SKM-1 (cell line): ENCODE results near the gene SLAMF7.
"Not testable (repeated sequence)": the region's sequence is repeated elsewhere in the genome, so short reads cannot be mapped to it uniquely, and the experiment has no call there.

Source experiments
- DNase-seq: peaks from one replicate; lab custom pipeline; 2025; ENCODE audit not compliant: unreplicated experiment; lab: John Stamatoyannopoulos, UW

SLAMF7 gene

DNA sequence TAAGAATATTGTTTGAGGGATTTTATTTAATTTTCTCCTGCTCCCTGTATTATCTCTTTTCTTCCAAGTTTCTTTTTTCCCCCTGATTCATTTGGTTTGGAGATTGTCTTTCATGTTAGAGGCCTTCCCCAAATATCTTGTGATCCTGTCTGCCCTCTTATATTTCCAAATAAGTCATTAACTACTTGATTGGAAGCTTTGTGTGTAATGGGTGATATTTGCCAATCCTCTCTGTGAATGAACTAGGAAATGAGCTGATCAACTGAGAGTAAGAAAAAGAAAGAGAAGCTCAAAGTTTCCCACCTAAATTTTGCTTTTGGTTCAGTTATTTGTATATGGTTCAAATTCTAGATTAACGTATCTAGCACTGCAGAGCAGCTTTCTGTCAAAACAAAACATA, 33.3 kb downstream of the SLAMF7 start:
- no peak for DNase-seq

DNA sequence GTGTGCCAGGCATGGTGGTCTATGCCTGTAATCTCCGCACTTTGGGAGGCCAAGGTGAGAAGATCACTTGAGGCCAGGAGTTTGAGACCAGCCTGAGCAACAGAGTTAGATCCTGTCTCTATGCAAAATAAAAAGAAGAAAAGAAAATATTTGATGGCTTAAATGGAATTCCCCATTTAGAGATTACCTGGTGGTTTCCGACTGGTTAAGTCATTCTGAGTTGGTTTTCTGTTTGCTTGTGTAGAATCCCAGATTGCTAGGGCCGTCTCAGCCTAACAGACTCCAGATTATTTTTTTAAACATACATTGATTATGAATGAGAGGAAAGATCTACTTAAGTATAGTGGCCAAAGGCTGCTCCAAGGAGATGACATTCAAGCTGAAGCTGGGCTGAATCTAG, 34.0 kb downstream of the SLAMF7 start:
- no peak for DNase-seq

DNA sequence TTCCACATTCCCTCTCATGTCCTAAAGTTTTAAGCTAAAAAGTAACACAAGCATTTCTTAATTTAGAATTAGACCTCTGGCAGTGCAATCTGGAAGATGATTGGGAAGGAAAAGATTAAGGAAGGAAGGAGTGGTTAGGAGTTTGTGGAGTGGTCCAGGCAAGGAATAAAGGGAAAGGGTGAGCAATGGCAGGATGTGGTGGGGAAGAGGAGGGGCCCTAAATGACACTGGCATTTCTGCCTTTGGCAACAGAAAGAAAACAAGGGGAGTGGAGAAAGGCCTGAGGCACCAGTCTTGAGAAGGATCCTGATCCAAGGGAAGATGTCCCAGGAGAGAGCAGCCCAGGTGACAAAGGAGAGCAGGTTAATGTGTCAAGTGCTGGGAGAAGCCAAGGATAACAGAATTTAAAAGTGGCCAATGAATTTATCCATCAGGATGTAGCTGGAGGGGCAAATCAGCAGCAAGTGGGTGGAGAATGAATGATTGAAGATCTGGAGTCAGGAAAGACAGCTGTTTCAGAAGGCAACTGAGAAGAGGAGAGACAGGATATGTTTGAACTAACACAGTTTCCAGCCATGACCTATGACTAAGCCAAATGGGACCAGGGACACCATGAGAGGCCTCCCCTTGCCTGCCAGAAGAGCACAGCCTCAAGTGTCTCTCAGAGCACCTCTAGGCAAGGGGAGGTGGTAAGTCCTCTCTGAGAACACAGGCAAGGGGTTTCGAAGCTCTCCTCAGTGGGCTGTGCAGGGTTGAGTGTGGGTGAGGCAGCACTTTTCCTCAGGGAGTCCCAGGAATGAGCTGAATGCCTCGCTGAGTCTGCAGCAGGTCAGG, 36.1 kb downstream of the SLAMF7 start:
- DNase-seq = no peak

DNA sequence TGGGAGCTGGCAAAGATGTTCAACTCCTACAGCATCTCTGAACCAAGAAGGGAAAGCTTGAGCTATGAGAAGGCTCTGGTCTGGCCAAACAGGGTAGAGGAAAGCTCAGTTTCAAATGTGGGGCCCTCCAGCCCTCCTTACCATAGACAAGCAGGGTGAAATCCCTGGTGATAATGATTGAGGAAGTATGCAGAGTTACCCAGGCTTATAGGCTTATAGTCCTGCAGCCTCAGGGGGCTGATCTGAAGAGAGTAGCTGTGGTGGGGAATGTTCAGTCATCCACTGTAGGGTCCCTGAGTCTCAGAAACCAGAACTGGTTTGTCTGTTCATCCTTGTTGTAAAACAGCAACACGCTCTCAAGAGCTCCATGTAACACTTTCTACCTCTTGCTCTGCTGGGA, 37.1 kb downstream of the SLAMF7 start:
- DNase-seq = peak; percentile 22

DNA sequence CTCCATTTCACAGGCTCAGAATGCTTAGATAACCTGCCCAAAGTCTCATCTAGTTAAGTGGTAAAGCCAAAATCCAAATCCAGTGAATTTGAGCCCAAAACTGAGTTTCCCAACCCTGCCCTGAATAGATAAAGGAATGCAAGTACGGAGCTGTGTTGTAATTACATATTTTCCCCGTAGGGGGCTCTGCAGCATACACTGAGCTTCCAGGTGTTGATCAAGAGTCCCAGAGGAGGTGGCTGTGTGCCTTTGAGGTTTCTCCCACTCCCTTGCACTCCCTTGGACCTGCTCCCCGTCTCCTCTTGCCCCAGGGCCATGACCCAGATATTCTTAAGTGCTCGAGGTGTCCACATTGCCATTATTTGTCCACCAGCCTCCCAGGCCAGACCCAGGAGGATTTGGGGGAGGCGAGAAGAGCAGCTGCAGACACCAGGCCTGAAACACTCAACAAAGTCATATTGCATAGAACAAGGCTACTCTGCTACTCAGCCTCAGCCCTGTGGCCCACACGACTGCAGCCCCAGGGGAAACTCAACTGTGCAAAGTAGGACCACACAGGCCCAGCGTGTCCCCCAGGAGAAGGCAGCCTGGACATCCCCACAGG, 38.5 kb downstream of the SLAMF7 start:
- DNase-seq = peak; percentile 73

DNA sequence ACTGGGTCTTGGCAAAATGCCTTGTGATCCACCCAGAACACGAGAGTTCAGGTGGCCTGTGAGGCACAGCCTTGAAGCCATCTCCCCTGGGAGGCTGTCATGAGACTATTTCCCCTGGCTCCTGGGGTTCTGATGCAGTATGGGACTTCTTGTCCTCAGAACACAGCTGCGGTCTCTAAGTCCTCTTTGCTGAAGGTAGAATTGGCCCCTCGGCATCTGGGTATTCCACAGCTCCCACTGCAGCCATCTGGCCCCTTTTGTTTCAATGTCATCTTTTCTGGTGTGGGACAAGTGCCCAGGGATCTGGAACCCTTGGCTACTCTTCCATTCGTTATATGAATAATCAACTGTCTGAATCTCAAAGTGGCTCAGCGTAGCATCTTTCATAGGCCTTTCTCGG, 39.9 kb downstream of the SLAMF7 start:
- DNase-seq = no peak

DNA sequence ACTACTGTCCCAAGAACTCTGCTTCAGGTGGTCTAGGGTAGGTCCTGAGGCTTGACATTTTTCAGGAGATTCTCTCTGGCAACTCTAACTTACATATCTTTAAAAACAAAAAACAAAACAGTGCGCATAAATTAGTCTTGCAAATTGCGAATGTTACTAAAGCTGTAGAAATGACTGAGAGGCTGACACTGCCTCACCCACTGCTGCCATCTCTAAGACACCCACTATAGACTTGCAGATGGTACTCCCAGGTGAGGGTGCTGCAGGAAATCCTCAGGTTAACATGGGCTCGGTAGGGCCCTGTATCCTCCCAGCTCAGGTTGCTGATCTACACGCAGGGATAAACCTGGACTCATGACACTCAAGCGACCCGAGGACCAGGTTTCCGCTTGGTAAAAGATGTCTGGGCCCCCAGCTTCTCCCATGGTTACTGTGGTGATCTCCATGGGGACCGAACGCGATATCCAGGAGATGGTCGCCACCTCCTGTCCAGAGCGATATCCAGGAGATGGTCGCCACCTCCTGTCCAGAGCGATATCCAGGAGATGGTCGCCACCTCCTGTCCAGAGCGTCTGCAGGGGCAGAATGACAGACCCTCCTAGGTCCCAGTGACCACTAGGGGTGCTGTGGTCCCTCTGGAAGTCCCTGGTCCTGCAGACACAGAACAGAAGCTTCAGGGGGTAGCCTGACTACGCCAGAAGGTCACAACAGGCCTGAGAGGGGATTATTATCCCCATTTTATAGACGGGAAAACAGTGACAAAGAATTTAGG, 40.8 kb downstream of the SLAMF7 start:
- peak; percentile 41 for DNase-seq

DNA sequence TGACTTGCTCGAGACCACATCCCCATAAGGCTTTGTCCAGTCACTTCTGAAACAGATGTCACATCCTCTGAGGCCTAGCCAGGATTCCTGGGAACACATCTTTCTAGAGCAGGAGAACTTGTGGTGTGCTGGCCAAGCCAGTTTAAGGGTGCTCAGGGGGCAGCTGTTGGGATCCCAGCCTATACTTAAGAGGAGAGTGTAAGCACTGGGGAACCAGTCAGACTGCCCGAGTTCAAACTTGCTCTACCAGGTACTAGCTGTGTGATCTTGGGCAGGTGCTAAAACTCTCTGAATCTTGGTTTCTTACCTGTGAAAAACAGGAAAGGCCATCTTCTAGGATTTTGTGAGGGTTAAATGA, 41.3 kb downstream of the SLAMF7 start:
- DNase-seq = no peak

DNA sequence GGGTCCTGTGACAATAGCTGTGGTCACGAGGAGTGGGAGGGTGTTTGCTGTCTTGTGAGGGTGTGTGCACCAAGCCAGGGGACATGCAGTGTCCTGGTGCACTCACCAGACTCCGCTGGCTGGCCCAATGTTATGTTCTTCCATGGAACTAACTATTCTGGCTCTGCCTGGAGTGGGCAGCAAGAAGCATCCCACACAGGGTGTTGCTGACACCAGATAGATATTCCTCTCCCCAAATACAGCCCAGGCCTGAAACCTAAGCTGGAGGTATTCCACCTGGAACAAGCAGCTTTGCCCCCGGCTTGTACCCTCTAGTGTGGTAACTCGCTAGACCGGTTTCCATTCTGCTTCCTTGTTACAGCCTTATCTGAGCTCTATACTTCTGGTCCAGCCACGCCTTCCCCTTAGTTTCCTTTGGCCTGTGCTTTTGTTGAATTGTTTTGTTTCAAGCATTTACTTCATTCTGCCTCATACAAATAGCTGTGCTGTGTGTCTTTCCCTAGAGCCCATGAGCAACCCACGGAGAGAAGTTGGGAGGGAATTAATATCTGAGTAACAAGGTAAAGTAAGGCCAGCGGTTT, 42.2 kb downstream of the SLAMF7 start:
- no peak for DNase-seq

DNA sequence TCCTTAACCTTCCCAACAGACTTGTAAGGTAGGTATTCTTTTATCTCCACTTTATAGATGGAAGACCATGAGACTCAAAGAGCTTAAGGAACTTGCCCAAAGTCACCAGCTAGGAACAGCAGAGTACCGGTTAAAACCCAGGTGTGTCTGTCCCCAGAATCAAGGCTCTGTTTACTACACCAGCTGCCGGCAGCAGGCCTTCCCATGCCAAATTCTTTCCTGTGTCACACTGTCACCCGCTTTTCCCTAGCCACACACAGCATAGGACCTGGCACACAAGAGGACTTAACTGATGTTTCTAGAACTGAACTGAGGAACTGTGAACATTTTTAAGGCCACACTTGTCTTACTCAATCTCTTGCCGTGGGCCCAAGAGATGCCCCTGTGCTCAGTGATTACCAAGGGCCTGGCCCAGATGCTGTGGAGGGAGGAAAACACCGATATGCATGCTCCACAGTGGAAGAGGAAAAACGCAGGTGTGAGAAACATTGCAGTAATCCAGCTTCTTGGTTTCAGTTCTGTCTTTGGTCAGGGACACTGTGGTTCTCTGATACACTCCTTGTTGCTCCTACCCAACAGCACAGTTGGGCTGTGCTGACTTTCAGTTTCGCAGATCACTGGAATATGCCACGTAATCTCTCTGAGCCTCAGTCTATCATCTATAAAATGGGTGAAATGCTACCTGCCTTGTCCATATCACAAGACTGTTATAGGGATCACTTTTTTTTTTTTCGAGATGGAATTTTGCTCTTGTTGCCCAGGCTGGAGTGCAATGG, 43.1 kb downstream of the SLAMF7 start:
- DNase-seq = no peak

DNA sequence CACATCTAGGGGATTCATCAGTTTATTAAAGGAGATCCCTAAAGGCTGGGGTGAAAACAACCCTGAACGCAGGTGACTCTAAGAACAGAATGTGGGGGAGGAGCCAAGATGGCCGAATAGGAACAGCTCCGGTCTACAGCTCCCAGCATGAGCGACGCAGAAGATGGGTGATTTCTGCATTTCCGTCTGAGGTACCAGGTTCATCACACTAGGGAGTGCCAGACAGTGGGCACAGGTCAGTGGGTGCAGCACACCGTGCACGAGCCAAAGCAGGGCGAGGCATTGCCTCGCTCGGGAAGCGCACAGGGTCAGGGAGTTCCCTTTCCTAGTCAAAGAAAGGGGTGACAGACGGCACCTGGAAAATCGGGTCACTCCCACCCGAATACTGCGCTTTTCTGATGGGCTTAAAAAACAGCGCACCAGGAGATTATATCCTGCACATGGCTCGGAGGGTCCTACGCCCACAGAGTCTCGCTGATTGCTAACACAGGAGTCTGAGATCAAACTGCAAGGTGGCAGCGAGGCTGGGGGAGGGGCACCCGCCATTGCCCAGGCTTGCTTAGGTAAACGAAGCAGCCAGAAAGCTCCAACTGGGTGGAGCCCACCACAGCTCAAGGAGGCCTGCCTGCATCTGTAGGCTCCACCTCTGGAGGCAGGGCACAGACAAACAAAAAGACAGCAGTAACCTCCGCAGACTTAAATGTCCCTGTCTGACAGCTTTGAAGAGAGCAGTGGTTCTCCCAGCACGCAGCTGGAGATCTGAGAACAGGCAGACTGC, 44.1 kb downstream of the SLAMF7 start:
- not testable (repeated sequence) for DNase-seq

DNA sequence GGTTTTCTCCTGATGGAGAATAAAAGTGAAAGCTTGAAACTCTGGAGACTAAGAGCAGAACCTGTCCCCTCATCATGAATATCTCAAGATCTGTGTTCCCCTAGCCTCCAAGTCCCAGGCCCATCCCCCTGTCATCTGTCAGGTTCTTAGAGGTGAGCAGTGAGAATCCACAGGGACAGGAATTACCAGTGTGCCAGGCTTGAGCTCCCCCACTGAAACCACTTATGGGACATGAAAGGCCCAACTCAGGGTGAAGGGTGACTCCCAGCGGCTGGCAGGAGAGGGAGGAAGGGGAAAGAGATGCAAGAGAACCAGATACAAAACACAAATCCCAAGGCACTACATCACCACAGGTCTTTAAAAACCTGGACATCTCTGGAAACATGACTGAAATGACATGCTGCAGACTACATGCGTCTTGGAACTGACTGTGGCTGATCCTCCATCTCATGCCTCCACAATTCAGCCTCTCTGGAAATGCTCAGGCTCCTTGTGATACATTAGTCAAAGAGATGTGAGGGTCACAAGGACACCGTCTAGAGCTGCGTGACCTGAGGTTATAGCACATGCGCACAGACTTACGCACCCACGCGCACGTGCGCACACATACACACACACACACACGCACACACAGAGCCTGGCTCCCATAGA, 50.1 kb downstream of the SLAMF7 start:
- no peak for DNase-seq

DNA sequence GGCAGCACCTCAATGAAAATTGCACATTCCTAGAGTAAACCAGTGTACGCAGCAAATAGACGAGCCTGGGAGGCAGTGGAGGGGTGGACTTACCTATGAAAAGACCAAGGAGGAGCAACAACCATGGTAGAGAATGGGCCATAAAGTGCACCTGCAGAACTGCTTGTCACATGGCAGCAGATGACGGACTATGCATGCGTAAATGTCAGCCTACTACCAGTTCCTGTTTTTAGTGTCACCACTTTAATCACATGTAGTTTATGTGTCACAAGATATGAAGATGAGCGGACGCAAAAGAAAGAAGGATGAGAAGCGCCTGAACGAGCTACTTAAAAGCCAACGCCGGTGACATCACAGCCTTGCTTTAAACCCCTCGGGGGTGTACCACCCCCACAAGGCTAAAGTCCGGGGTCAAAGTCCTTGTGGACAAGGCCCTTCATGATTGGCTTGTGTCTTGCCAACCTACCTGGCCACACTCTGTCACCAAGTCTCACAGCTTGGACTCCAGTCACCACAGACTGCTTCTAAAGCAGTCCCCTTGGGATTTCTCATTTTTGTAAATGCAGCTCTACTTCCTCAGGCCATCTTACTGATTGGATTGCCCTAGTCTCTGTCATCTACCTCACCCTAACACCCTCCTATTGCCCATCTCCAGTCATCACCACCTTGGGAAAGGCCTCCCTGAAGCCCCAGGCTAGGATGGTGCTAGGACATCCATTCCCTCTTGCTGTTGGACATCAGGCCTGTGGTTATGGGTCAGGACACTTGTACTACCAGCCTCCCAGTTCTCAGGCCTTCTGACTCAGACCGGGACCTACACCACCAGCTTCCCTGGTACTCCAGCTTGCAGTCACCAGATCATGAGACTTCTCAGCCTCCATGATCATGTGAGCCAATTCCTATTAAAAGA, 50.9 kb downstream of the SLAMF7 start:
- no peak for DNase-seq

DNA sequence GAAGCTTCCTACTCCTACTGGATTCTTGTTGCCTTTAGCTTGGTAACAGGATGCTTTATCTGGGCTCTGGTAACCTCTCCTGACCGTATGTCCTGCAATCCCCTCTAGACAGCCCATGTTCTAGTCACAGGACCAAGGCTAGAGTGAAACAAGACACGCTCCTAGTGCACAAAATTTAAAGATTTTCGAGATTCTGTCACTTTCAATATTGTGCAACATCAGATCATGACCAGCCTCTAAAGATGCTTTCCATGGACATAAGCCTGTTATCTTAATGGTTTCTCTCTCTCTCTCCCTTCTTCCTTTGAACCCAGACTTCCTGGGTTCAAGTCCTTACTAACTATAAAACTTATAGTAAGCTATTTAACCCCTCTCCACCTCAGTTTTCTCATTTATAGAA, 55.3 kb downstream of the SLAMF7 start:
- DNase-seq = no peak

DNA sequence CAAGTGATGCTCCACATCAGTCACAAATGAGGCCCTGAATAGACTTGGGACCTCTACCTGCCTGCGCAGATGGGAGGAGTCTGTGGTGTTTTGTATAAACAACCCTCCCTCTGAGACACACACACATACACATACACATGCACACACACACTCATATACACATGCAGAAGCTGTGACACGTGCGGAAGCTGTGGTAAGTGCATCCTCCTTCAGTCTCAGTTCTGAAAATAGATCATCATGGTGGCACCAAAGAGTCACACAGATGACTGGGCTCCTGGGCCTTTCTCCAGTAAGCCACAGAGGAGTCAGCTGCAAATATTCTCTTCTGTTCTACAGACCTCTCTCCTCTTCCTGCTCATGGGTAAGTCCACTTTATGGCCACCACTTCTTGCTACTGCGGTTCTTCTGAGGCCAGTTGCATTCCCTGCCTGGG, 56.9 kb downstream of the SLAMF7 start, which contains the start of gene LY9:
TSS of gene LY9 (plus strand) at position 224 of the 433 bp plus-strand sequence. CDS start at position 238, 14 bp downstream.
- DNase-seq = no peak

DNA sequence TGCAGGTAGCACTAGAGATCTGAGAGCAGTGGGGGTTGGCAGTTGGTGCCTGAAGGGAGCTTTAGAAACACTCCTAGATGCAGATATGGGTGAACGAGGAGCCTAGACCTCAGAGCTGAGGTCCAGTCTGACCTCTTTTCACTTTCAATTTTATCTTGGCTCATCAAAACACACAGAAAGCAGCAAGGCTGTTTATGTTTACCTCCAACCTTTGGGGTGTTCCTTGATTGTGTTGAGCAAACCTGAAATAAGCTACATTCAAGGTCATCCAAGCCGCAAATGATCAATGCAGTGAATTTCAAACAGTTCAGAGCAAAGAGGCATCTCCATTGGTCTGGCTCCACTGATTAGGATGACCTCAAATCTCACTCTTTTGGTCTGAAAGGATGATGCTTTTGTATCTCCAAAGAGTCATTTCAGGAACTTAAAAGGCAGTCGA, 58.2 kb downstream of the SLAMF7 start:
- no peak for DNase-seq

DNA sequence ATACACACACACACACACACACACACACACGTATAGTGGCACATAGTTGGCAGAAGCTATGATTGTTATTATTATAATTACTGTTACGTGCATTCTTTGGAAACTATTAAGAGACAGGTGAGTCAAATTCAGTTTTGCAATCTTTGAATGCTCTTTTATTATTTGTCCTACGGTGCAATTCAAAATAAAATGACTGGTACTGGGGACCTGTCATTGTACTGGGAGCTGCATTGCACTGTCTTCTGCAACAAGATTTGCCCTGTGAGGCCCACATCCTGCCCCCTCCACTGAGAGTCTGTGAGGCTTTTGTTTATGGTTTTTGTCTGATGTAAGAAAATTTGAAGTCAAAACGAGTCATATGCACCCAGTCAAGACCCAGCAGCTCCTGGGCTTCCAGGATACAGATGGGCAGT, 58.8 kb downstream of the SLAMF7 start:
- DNase-seq = no peak

DNA sequence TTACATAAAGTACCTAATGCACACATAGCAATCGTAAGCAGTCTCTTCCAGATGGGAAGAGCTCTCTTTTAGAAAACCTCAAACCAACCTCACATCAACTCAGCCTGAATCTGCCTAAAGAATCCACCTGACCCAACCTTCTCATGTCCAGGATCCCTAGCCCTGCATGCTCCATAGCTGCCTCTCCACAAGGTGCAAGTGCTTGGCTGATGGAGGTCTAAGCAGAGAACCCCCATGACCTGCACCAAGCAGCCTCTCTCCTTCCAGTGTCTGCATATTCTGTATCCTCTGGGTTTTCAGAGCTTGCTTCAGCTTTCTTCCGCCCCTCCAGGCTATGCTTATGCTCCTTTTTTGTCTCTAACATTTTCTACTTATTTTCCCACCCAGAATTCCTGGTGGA, 59.4 kb downstream of the SLAMF7 start:
- DNase-seq = no peak
